NCI-H2227 (cell line): ENCODE results near the gene C10orf90.

Experiments
- DNase-seq: peaks from one replicate; lab custom pipeline; 2025; ENCODE audit not compliant: unreplicated experiment; lab: John Stamatoyannopoulos, UW

Gene C10orf90

DNA sequence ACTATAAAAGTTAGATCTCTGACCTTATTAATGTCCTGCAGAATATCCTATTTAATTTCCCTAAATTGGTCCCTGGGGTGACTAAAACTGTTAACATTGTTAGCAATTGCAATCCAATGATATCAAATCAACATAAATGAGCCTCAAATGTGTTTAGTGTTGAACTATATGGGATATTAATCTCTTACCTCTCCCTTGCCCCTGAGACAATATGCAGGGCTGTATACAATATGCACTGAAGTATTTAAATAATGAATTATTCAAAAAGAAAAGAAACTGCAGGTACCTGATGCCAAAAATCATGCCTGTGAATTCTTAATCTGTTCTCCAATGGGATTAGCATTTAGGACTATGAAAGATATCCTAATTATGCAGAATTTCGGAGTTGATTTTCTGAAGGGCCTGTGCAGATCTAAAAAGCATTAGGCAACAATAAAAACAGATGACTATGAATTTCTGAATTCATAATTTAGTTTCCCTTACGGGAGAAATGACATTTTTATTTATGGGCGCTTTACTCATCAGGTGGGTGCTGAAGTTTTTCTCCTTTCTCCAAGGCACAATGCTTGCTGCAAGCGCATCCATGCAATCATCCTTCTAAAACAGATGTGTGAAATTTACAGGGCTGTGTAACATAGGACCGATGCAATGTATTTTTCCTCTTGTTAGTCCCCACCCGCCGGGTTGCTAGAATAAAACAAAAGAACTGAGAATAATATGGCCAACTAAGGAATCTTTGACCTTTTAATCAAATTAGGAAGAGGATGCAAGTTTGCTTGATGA, 5.4 kb upstream of the C10orf90 start:
- no peak for DNase-seq

DNA sequence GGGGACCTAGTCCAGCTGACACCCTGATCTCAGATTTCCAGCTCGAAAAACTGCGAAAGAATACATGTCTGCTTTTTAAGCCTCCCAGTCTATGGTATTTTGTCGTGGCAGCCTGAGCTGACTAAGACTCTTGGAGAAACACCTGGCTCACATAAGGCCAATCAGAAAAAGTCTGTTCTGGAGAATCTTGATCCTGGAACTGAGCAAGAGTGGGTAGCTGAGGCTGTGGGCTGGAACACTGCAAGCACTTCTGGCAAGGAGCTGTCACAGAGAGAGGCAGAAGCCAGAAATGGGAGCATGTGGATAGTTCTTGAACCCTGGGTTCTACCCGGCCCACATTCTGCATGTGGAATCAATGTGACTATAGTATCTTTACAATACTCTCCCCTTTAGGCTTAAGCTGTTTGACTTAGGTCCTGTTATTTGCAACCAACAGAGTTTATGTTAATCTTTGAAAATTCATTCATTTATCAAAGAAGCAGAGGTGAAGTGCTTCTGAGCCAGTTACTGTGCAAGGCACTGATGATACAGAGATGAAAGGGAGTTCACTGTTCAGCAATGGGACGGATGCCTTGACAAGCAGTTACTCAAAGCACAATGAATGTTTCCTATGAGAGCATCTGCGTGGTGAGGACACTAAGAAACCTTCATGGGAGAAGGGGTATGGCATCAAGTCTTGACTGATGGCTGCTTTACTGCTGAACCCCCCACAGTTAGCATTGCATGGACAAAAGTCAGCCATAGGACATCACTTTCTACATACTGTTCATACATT, 4.4 kb upstream of the C10orf90 start:
- DNase-seq, result no peak

DNA sequence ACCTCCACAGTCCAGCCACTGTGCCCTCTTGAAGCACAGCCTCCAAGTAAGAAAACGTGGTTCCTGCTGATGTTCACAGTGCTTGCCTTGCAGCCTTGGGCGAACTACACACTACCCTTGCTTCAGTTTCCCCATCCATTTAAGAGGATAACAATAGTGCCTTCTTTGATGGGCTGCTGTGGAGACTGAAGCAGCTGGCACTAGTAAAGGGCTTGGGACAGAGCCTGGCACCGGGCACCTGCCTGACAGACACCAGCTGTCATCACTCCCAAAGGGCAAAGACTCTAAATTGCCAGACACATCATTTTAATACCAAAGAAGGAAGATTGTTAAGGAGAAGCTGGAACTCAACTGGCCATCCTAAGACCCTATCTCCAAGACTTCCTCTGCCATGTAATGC, 3.1 kb upstream of the C10orf90 start:
- no peak for DNase-seq

DNA sequence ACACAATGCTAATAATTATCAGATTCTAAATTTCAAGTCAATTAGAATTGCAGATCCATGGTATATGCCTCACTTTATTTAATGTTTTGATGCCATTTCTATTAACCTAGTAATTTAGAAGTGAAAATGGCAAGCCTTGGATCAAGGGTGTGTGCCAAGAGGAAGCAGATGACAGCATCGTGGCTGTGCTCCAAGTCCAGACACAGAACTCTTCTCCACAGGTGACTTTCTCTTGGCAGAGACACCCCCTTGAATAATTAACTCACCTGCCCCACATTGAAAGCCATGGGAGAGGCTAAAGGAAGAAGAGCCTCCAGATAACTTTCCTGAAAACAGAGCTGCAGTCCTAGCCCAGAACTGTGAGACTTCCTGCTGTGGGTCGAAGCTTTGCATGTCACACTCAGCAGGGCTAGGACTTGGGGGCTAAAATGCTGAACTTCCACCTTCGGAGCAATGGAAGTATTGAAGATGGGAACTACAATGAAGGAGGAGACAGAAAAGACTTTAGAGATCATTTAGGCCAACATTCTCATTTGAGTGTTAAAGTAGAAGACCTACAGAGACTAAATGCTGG, 996 bp upstream of the C10orf90 start:
- no peak for DNase-seq

DNA sequence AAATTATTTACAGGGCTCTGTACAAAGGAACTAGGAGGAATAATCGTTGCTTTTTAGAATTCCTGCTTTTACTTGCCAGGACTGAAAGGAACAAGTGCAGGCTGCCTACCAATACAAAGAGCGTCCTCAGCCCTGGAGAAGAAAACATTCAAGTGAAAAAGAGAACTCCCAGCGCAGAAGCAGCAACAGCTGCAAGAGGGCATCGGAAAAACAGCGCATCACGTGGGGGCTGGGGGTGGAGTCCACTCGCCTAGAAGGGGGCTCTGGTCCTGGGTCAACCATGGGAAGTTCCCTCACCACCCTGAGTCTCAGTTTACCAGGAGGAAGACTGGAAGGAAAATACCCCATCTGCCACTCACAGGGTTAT, 385 bp upstream of the C10orf90 start:
- DNase-seq, result no peak

DNA sequence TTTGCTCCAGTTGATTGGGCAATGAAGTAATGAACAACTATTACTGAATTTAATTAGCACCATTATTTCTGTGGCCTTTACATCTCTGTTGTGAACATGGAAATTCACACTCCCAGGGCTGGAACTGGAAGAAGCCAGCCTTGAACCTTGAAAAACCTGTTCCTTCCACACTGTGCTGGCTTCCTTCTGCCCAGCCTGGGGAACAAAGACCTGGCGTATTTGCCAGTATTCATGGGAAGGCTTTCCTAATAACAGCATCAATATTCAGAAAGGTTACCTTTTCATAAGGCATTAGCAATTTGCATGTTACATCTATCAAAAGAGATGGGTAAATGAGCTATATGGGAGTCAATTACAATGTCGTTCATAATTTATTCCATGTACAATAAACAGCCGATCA, 1.3 kb downstream of the C10orf90 start:
- DNase-seq, result no peak

DNA sequence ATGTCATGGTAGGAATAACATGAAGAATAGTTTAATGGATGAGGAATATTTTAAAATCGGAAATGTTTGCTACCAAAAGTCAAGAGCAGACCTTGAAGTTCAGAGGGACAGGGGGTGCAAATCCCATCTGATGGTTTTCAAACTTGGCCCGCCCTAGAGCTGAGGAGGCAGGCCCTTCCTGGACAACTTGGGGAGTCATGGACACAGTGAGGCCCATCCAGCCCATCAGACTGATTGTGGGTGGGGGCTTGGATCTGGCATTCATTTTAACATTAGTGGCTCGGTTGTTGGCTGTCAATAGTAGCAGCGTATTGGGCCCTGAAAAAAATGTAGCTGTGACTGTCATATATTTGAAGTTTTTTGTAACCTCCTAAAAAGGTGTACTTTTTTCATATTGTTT, 2.0 kb downstream of the C10orf90 start:
- DNase-seq, result no peak

DNA sequence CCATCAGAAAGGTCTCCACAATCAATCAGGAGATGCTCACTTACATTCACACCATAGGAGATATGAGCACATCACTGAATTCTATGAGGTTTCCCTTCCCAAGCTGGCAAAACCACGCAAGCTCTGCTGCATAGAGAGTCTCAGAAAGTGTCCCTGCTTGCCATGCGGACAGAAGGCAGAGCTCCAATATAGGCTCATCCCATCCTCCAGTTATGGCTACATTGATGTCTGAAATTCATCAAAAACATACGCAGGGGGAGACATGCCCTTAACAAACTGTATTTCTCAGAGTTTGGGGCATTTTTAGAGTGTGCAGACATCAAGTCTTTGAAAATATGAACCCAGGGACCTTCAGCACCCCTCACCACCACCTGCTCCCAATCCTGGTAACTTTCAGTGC, 2.9 kb downstream of the C10orf90 start:
- DNase-seq, result no peak

DNA sequence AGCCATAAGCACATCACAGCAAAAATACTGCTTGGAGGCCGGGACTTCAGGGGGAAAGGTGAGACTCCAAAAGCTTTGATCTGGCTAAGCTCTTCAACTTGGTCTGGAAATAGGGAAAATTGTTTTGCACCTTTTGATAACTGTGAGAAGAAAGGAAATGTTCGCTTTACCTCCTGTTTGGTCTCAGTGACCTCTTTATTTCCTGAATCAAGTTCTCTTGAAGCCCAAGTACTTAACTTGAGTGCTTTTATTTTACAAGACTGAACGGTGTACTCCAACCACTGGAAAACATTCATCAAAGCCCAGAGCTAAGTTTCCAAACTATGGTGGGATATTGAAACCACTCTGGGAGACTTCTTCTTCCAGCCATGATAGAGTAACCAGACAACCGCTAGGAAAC, 5.3 kb downstream of the C10orf90 start:
- no peak for DNase-seq

DNA sequence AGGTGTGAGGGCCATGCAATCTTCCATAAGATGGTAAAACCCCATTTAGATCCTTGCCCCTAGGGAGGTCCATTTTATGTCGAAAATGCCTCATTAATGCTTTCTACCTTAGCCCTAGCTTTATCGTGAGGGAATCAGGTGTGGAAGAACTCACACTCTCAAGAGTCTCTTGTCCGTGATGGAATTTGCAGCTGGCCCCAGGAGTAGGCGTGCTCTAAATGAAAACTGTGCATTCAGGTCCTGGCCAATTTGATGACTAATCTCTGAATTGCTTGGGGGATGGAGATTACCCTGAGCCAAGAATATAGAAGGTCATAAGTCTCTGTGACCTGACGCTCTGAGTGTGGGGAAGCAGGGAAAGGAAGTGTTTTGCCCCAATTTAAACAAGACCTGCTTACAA, 6.6 kb downstream of the C10orf90 start:
- no peak for DNase-seq

DNA sequence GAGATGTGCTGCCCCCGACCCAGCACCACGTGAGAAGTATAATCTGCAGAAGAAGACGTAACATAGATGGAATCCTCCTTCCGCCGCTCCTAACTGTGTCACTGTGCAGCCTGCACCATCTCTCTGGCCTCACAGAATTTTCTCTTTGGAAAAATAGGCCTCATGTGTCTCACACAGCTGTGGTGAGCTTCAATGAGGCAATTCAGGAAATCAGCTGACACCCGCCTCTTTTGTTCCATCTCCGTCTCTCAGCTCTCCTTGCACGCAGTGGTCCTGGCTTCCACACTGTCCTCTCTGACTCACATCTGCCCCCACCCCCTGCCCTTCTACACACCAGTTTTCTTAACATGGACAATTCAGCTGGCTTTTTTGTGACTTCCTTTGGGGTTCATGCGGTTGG, 7.2 kb downstream of the C10orf90 start:
- no peak for DNase-seq

DNA sequence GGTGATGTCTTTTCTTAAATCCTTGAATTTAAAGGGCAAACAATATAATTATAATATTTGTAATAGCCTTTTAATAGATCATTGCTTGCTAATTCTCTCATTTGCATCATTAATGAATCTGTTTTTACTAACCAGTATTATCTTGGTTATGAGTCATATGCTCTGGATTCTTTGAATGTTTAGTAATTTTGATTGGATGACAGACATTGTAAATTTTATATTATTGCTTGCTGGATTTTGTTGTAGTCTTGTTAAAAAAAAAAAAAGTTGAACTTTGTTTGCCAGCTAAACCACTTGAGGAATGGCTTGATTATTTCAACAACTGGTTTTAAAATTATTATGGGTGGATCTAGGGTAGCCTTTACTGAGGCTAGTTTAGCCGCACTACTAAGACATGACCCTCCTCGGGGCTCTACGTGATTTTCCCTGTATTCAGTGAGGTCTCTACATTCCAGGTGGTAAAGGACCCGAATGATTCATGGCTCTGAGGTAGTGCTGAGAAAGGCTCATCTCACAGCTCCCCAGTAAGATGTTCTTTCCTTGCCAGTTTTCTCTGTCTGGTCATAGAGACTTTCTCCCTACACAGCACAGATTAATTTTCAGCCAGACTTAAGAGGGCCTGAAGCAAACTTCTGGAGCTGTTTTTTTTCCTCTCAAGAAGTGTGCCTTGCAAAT, 8.5 kb downstream of the C10orf90 start:
- no peak for DNase-seq

DNA sequence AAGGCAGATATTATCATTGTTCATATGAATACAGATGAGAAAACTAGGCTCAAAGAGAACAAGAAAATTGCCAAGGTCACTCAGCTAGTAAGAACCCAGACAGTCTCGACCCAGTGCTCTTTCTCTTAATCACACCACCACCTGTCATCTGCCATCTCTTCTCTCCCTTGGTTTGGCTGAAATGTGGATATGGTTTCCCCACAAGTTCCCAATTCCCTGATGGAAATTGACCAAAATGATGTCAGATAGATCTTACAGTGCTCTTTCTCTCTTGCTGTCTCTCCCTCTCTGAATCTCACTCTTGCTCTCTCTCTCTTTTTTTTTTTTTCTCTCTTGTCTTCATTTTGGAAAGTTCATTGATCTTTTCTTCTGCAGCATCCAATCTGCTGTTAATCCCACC, 9.1 kb downstream of the C10orf90 start:
- DNase-seq, result no peak

DNA sequence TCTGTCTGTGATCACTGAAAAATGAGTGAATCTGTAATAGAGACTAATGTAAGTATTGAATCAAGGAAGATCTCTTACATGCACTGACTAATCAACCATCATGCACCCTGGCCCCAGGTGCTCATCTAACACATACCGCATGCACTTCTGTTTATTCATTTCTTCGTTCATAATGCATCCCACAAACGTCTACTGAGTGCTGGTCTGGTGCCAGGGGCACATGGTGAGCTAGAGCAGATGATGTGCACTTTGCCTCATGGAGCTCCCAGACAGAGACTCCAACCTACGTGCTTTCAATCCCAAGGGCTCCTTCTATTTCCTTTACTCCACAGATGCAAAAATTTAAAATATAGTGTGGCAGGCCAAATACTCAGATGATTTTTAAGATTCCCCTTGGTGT, 10.7 kb downstream of the C10orf90 start:
- DNase-seq, result no peak

DNA sequence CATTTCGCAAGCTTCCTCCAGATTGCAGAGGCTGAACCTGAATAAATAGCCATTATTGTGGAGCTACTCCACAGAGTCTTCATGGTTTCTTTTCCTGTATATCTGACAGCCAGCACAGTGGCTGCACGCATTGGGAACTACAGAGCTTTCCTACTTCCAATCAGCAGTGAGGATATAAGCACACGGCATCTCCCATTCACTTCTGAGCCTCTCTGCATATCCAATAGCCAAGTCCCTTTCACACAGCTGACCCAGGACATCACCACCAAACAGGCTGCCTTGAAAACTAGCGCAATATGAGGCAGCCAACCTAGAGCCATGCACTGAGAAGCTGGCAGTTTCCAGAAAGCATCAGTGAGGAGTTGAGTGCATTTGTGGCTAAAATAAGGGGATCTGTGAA, 11.6 kb downstream of the C10orf90 start:
- DNase-seq, result no peak

DNA sequence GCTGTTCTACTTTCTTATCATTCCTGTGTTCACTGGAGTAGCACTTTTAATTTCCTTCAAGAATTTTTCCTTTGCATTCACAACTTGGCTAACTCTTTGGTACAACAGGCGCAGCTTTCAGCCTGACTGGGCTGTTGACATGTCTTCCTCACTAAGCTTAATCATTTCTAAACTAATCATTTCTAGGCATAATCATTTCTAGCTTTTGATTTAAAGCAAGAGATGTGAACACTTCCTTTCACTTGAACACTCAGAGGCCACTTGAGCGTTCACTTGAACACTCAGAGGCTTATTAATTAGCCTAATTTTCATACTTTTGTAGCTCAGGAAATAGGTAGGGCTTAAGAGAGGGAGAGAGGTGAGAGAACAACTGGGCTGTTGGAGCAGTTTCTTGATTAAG, 15.9 kb downstream of the C10orf90 start:
- DNase-seq, result no peak

DNA sequence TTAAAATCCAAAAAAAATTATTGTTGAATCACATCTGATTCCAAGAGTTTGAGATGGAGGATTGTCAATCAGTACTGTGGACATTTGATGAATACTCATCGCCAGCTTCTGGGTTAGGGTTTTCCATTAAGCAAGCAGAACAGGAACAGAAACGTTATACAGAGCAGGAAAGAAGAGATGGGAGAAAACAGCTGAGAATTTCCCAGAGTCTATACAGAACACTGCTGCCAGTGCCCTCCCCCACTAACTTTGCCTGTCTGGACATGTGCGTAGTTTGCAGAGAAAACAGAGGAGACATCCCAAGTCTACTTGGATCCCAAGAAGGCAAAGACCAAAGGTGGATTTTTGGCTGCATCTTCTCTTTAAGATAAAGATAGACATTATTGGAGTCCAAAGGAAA, 19.0 kb downstream of the C10orf90 start:
- no peak for DNase-seq

DNA sequence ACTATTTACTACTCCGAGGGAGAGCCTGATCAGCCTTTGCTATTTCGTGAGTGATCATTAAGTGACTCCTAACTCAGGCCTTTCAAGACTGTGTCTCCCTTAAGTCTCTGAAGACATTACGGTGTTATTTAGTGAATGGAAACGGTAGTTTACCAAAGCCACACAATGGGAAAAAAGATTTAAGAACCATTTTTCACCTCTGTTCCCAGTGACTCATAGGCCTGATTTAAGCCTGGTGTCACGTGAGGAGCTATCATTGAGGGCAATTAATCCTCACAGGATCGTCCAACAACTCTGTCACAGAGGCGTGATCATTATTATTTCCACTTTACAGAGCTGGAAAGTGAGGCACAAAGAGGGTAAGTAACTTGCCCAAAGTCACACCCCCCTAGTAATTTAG, 20.3 kb downstream of the C10orf90 start:
- no peak for DNase-seq

DNA sequence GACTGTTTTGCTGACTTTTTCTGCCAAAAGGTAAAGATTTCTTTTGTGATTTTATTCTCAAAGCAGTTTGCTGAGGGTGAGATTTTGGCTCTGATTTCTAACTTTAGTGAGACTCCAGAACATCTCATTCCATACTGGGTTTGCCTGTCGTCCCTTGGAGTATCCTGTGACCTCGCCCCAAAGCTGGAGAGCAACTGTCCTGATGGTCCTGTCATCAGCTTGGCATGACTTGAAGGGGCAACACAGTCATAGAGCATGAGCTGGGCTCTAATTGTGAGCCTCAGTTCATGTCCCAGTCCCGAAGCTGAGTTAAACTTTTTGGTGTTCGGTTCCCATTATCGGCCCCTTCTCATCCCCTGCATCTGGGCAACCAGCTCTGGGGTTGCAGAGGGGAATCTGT, 23.4 kb downstream of the C10orf90 start:
- no peak for DNase-seq

DNA sequence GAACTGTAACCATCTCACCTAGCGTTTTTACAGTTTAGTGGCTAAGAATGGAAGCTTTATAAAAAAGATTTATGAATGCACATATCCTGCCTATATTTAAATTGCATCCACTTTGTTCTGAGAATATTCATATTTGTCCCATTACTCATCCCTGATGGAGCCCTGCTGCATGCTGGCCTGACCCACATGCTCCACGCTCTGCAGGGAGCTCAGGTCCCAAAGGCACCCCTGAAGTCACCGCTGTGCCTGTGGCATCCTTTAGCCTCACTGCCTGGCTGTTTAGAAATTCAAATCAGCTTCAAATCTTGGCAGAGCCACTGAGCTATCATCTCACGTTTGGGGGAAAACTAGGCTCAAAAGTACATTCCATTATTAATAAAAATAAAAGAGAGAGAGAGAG, 24.4 kb downstream of the C10orf90 start:
- no peak for DNase-seq

DNA sequence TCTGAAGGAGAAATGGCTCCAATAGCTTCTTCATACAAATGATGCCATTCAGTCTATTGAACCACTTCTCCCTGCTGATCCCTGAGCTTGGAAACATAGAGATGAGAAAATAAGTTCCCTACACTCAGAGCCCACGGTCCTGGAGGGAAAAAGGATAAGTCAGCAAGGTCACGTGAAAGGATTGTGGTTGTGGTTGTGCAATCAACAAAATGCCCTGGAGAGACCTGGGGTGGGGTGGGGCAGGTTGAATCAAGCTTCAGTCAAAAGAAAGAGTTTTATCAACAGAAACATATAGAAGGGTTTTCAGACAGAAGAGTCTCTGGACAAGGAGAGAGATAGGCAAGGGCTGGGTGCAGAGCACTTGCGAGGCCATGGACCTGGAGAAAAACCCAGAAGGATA, 30.1 kb downstream of the C10orf90 start:
- DNase-seq, result no peak

DNA sequence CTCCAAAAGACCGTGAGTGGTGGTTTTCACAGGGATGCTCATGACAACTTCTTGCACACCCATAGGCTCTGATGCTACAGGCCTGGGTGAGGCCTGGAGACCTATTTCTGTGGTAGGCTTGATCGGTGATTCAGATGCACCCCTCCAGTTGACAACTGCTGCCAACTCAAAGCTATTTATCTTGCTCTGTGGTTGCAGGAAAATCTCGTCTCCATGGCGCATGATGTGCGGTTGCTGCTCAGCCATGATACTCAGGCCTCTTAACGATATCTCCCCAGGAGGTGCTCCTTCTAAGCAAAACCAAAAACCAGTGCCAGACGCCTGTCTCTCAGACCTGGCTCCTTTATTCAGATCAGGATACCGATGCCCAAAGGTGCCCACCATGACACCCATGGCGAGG, 31.4 kb downstream of the C10orf90 start:
- no peak for DNase-seq
